Measurements from ENCODE around the gene CD52.
A peak's percentile ranks its signal among the peaks of the same experiment; 100 is the strongest.
"Not testable (repeated sequence)": the region's sequence is repeated elsewhere in the genome, so short reads cannot be mapped to it uniquely, and the experiment has no call there.

CD52 gene

DNA sequence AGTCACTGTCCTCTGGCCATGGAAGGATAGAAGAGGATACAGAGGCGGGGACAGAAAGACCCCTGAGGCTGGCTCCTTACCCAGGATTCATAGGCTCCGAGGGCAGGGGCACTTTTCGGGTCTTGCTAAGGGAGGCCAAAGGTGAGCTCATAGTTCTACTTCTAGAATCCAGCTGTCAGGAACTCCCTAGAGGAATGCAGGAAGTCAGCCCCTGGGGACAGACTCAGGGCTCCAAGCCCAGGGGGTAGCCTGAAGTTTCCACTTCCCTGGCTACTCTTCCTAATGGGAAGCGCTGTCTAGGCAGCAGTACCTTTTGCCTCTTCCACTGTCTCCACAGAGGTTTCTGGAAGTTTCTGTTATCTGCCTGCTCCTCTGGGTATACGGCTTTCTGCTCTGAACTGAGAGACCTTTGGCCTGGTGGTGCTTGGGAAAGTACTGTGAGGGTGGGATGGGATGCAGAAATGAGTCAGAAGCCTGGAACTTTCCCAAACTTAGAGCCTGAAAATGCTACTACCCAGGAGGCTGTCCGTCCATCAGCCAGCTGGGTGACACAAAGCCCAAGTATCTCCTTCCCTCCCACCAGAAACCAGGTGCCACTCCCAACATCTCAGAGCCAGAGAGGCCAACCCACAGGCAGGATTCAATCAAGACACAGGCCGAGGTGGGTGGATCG is 14.9 kb upstream of the CD52 start:
- DNase-seq: no peak

DNA sequence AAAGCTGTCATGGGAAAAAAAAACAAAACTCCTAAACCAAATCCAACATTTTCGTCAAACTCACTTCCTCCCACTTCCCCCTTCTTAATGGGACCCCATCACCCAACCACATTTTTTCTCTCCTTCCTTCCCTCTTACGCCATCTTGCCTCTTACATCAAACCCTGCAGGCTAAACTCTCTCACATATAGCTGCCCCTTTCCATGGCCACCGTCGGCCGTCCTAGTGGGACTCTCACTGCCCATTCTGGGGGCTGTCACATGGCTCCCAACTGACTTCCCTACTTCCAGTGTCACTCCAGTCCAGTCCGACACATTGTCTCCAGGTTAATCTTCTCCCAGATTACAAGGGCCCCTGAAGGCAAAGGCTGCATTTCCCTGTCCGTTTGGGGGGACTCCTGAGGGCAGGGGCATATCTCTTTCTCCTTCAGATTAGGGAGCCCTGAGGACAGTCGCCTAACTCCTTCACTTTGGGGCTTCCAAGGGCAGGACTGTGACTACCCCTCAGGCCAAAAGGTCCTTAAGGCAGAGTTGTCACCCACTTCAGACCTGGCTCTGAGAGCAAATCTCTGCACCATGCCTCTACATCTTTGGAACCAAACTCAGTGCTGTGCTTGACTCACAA is 12.0 kb upstream of the CD52 start:
- DNase-seq: no peak

DNA sequence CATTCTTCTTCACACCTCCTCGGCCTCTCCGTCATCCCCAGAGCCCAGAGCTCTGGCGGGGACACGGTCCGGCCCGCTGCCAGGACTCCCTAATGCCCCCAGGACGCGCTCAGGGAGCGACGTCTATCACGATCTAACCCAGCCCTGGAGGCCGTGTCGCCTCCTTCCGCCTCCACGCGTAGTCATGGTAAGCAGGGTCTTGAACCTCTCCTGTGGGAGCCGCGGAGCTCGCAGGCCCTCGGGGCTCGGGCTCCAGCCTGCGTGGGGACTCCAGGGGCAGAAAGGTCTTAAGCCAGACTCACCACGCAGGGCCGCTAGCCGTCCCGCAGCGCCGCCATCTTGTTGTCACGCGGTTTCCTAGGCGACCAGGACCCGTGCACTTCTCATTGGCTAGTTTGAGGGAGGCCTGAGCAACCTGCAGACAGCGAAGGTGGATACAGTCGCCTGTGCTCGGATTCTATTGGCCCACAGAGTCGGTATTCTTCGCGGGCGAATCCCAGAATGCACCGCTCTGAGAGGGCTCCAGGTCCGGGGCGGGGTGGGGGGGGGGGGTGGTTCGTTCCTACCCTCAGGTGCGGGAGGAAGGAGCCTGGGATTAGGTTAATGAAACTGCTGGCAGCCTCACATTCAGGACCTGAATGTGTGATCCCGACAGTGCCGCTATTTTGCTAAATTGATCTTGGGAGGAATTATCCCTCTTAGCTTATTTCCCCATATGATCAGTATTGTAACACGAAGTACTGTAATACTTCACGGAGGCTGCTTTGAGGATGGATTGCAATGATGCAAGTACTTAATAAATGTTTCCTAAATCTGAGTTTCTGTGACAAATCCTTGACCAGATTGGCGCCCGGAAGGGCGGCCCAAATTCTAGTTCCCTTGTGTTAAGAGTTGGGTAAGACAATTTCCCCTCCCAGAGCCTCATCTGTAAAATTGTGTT is 11.2 kb upstream of the CD52 start, which contains the start of gene UBXN11:
Gene UBXN11 (minus strand): TSS at position 347 of the 940 bp plus-strand sequence. CDS start 3,753 bp downstream, outside the sequence.
- DNase-seq: peak; percentile 89

DNA sequence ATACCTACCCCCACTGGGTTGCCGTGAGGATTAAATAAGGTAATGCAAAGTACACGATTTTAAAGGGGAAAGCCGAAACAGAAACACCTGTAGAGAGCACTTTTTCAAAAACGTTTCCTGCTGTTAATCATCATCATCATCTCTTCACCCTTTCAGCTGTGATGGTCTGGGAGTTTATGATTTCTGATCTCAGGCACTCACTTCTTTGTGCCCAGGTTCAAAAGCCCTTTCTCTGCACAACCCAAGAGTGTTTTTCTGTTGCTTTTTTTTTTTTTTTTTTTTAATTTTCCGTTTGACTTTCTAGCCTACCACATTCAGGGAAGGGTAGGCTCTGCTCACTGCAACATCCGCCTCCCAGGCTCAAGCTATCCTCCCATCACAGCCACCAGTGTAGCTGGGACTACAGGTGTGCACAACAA is 10.4 kb upstream of the CD52 start:
- no peak for DNase-seq

DNA sequence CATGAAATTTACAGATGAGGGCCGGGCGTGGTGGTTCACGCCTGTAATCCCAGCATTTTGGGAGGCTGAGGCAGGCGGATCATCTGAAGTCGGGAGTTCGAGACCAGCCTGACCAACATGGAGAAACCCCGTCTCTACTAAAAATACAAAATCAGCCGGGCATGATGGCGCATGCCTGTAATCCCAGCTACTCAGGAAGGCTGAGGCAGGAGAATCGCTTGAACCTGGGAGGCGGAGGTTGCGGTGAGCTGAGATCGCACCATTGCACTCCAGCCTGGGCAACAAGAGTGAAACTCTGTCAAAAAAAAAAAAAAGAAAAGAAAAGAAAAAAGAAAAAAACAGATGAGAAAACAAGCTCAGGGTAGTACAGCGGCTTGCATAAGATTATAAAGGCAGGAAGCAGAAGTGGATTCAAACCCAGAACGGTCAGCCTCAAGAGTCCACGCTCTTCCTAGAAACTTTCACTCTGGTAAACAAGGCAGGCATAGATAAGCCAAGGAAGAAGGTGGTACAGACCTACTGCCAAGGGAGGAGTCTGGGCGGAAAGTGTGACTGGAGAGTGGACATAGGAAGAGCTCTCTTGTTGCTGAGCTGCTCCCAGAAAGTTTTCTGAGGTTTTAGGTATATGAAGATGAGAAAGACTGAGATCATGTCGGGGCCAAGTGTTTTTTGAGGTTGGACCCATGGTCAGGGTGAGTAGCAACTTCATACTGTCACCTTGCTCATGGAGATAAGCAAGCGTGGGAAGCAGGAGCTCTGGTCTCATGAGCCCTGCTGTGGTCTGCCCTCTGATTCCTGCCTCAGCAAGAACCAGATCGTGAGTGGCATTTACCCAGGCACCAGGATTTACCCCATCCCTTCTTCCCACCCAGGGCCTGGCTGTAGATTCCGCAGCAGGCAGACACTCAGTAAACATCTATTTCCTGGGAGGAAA is 9.5 kb upstream of the CD52 start:
- not testable (repeated sequence) for DNase-seq

DNA sequence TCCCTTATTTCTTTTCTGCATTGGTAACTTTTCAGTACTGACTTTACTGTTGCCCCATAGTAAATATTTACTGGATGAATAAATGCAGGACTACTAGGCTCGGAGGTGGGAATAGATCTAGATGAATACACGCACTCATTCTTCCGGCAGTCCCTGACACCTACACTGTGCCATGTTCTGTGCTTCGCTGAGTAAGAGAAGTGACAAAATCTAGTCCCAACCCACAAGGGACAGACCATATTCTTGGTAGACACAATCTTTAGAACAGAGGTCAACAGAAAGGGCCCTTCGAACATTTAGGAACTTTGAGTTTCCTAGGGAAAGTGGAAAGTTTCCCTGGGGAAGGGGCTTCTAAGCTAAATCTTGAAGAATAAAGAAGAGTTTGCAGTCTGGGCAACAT is 3.3 kb upstream of the CD52 start:
- no peak for DNase-seq

DNA sequence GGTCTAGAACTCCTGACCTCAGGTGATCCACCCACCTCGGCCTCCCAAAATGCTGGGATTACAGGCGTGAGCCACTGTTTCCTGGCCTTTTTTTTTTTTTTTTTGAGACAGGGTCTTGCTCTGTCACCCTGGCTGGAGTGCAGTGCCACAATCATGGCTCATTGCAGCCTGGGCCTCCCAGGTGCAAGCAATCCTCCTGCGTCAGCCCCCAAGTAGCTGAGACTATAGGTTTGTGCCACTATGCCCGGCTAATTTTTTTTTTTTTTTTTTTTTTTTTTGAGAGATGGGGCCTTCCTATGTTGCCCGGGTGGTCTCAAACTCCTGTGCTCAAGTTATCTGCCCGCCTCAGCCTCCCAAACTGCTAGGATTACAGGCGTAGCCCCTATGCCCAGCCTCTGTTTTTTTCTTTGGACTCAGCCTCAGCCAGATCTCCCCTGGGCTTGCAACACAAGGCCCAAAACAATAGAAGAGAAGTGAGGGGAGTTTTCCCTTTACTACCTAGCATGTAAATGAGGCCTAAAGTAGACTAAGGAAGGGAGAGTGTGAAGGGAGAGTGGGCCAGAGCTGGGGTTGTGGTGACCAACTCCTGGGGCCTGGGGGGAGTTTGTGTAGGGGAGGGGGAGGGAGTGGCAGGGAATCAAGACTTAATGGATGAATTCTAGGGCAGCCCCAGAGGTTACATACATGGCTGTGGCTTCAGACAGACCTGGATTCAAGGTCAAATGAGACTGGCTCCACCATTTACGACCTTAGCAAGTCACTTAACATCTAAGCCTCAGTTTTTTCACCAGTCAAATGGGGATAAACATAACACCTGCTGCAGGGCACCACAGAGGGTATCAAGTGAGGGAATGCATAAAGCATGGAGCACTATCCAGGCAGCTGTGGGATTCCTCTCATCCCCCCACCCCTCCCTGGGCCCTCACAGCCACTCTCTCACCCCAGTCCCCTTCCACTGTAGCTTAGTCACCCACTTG is 1.6 kb upstream of the CD52 start:
- DNase-seq: no peak

DNA sequence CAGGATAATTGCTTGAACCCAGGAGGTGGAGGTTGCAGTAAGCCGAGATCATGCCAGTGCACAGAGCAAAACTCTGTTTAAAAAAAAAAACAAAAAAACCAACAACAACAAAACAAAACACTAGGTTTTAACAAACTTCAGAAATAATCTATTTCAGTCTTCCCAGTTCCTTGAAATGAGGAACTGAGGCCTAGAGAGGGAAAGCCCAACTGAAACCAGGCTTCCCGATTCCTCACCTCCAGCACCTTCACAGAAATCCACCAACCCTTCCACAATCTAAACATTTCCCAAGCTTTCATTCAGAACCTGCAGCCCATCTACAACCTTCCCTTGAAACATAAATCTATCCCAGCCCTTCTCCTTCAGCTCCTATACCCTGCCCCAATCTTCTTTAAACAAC is 612 bp upstream of the CD52 start:
- no peak for DNase-seq

DNA sequence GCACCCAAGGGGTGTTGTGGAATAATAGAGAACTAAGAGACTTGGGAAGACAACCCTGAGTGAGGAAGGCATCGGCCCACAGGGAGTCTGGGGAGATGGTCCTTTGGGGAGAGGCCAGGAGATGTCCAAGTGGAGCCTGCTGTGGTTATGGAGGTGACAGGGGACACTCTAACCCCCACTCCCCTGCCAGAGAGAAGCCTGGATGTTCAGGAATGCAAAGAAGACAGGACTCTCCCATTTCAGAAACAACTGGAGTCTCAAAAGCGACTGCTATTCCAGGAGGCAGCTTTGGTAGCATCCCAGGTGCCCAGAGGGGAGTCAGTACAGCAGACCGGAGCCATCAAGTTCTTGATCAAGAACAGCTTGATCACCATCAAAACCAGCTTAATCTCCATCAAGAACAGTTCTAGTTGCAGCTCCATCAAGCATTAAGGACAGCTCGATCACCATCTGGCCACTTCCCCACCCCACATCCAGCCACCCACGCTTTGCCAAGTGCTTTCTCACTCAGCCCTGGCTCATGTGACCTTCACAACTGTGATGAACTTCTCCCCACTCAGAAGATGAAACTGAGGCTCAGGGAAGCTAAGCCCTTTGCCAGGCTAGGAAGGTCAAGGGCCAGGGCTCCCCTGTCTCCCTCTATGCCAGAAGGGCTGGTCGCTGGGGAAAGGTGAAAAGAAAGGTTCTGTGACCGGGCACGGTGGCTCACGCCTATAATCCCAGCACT is 743 bp downstream of the CD52 start:
- DNase-seq: no peak

DNA sequence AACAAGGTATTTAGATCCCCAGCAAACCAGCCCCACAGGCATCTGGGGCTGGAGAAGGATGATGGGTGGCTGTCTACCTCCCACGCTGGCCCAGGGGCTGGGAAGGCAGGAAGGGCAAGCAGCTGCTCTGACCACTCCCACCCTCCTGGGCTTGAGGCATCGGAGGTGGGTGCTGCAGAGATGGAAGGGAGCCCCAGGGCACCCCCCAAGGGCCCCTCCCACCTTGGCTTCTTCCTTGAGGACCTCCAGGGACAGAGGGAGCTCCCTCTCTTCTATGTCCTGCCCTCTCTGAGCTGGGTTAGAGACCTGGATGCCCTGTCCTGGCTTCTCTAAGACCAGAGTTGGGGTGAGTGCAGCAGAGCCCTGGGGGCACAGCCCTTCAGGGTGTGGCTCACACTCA is 3.1 kb downstream of the CD52 start:
- DNase-seq: no peak

DNA sequence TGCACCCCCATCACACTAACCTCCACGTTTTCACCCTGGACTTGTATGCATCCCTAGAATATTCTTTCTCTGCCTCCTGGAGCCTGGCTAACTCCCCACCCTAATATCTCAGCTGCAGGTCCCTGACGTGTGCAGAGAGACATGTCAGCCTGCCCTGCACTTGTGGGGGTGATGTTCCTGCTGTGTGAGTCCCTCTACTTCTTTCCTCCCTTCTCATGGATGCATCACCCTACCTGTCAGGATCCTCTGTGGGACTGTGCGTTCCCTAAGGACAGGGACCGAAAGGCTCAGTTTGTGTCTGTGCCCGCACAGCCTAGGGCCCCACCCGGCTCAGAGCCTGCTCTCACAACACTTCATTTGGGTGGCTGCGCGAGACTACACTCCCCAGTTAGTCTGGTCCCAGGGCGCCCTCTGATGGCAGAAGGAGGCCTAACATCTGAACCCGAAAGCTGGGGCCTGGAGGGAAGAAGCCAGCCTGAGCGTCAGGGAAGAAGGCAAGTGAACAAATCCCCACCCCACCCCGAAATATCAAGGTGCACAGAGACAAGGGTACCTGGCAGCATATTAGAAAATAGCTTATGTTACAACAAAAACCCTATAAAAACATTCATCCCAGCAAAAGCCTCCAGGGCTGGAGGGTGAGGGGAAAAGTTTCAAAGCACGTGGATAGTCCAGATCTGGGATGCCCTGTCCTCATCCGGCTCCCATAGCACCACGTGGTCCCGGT is 3.7 kb downstream of the CD52 start:
- DNase-seq: peak; percentile 90

DNA sequence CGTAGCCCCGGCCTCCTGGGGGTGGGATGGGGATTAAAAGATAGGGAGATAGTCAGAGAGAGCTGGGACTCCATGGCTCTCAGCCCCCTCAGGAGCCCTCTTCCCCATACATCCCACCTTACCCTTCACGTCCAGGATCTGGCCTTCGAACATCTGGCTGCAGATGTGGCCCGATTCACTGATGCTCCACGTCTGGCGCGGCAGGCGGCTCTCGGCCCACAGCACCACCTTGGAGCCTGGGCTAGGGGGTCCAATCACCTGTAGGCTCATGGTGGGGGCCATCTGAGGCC is 4.2 kb downstream of the CD52 start:
- no peak for DNase-seq

DNA sequence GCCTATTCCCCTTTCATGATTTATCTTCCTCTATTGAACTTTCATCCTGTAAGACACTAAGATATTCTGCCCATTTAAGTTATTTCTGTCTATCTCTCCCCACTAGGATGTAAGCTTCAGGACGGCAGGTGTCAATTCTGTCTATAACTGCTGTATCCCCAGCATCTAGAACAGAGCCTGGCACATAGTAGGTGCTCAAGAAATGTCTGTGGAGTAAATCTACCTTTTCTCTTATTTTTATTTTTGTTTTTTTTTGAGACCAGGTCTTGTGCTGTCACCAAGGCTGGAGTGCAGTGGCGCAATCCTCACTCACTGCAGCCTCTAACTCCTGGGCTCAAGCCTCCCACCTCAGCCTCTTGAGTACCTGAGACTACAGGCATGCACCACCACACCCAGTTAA is 5.6 kb downstream of the CD52 start:
- DNase-seq: no peak

DNA sequence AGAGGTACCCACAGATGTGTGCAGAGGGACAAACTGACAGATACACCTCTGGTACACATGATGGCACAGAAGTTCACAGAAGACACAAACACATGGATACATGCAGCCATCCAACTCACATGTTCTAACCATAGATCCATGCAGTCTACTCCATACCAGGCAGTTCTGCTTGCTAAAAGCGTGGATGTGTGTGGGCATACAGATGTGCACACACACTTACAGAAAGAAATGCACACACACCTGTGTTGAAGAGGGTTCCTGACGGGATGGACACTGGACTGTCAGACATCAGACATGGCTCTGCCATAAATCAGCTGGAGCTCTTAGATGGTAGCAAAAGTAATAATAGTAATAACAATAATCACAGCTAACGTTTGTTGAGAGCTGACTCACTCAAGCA is 6.8 kb downstream of the CD52 start:
- DNase-seq: no peak

DNA sequence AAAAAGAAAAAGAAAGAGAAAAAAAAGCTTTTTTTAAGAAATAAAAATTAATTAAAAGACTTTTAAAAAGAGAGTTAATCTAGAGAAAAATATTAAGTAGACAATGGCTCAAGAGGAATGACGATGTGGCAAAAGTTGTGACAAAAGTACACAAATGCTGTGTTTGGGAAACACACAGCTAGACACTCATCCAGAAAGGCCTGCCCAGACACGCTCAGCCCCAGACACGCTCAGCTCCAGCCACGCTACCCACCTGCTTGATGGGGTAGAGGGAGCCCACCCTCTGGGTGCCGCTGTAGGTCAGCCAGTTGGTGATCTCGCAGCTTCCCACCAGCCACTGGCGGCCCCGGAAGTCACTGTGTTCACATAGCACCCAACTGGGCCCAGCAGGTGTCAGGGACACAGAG is 10.2 kb downstream of the CD52 start:
- no peak for DNase-seq

DNA sequence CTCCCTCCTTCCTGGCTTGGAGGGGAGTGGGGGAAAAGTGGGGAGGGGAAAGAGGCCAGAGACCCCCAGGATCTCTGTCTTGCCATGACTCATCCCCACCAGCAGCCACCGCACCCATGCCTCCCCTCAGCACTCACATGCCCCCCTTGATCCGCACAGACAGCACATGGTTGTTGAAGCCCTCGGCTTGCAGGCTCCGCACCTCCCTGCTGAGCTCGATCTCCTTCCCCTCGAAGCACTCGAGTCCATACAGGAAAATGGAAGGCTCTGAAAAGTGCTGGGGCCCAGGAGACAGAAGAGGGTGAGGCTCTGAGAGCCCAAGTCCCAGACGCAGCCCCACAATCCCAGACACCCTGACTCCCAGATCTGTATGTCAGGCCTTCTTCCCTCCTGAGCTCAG is 10.8 kb downstream of the CD52 start:
- DNase-seq: no peak

DNA sequence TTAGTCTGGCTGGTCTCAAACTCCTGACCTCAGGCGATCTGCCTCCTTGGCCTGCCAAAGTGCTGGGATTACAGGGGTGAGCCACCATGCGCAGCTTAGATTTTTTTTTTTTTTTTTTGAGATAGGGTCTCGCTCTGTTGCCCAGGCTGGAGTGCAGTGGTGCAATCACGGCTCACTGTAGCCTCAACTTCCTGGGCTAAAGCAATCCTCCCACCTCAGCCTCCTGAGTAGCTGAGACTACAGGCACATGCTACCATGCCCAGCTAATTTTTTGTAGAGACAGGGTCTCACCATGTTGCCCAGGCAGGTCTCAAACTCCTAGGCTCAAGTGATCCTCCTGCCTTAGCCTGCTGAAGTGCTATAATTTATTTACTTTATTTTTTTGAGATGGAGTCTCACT is 11.6 kb downstream of the CD52 start:
- DNase-seq: not testable (repeated sequence)

DNA sequence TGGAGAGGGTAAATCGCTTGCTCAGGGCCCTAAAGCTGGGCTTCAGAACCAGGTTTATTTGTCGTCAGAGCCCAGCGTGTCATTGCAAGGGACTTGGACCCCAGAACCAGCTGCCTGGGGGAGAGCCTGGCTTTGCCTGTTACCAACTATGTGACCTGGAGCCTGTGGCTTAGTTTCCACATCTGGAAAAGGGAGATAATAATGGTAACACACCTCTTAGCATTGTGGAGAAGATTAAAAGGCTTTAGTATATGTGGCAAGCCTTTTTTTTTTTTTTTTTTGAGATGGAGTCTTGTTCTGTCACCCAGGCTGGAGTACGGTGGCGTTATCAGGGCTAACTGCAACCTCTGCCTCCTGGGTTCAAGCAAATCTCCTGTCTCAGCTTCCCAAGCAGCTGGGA is 12.5 kb downstream of the CD52 start:
- DNase-seq: no peak

DNA sequence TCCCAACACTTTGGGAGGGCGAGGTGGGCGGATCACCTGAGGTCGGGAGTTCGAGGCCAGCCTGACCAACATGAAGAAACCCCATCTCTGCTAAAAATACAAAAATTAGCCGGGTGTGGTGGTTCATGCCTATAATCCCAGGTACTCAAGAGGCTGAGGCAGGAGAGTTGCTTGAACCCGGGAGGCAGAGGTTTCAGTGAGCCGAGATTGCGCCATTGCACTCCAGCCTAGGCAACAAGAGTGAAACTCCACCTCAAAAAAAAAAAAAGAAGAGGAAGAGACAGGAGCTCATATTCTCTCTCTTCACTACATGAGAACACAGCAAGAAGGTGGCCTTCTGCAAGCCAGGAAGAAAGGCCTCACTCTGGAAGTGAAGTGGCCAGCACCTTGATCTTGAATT is 15.6 kb downstream of the CD52 start:
- not testable (repeated sequence) for DNase-seq

Measured in left hindlimb (tissue), 1 donor.